ENCODE measurements around the gene EGF. TPM values are rescaled to one million over a fixed set of nuclear protein-coding genes. Genes with fewer than 3 reads are reported as not detected.

EGF gene
- total RNA-seq, 1 donor from 2014 or later, result 6.6 TPM

DNA sequence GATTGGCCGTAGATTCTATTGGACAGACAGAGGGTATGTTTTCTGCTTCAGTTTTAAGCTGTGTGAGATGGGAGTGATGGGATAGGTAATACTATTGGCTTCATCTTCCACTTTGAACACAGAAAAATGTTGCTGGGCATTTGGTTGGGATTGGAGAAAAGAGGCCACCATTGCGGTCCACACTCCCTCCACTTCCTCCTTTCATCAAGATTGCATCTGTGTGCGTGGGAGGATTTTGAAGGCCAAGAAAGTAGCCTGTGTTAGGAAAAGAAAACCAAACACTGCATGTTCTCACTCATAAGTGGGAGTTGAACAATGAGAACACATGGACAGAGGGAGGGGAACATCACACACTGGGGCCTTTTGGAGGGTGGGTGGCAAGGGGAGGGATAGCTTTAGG is 56.4 kb downstream of the EGF start:
- Histone ChIP-seq H3K36me3 (no peaks in the 10 kb centered on the region), H3K27ac (no peak overlapping the region), H2AFZ (replicated peaks) (no peak overlapping the region), H3K79me2 (ENCODE audit: low read depth) (no peaks in the 10 kb centered on the region), H4K20me1 (ENCODE audit: low read depth) (no peaks in the 10 kb centered on the region), H3K9me3 (ENCODE audit: low read depth) (no peaks in the 10 kb centered on the region), H3K4me2 (no peak overlapping the region), H3K9ac (no peak overlapping the region), H3K27me3 (no peaks in the 10 kb centered on the region), H3K4me1 (peaks cover 12% of the 10 kb centered on the region), H3K4me3 (no peak overlapping the region), H3F3A (ENCODE audit: low read depth) (no peaks in the 10 kb centered on the region)
- Mint-ChIP-seq H3K27ac (no peak overlapping the region), H3K9me3 (no peaks in the 10 kb centered on the region), H3K4me1 (peaks cover 5% of the 10 kb centered on the region), H3K27me3 (ENCODE audit: insufficient read depth, low read depth) (no peaks in the 10 kb centered on the region), H3K36me3 (peaks cover 4% of the 10 kb centered on the region), H3K4me3 (no peak overlapping the region)
- TF ChIP-seq, protein P1, sequence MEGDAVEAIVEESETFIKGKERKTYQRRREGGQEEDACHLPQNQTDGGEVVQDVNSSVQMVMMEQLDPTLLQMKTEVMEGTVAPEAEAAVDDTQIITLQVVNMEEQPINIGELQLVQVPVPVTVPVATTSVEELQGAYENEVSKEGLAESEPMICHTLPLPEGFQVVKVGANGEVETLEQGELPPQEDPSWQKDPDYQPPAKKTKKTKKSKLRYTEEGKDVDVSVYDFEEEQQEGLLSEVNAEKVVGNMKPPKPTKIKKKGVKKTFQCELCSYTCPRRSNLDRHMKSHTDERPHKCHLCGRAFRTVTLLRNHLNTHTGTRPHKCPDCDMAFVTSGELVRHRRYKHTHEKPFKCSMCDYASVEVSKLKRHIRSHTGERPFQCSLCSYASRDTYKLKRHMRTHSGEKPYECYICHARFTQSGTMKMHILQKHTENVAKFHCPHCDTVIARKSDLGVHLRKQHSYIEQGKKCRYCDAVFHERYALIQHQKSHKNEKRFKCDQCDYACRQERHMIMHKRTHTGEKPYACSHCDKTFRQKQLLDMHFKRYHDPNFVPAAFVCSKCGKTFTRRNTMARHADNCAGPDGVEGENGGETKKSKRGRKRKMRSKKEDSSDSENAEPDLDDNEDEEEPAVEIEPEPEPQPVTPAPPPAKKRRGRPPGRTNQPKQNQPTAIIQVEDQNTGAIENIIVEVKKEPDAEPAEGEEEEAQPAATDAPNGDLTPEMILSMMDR (IDR thresholded peaks at IDR 0.05), result no peak
- no peak for TF ChIP-seq EZH2phosphoT487 (IDR thresholded peaks at IDR 0.05)
- no peak for TF ChIP-seq EZH2 (IDR thresholded peaks at IDR 0.05)
- DNase-seq (ENCODE audit: low spot score), result no peak

DNA sequence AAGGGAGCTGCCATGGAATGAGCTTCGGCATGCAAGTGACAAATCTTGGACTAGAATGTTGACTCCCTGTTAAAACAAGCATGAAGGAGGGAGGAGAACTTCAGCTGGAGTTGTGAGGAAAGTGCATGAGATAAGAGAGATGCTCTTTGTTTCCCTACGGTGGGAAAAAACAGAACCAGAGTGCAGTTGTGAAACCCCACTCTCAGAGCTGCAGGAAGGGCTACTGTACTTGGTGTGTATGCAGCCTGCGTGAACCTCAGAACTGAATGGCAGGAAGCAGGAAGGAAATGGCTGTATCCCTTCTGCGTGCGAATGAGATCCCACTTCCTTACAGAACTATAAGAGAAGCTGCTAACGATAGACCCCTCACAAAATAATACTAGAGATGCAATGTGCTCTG is 57.2 kb downstream of the EGF start:
- Histone ChIP-seq H4K20me1 (ENCODE audit: low read depth) (no peaks in the 10 kb centered on the region), H3K4me3 (no peak overlapping the region), H3K9me3 (ENCODE audit: low read depth) (no peaks in the 10 kb centered on the region), H3K27ac (no peak overlapping the region), H3F3A (ENCODE audit: low read depth) (no peaks in the 10 kb centered on the region), H3K27me3 (no peaks in the 10 kb centered on the region), H3K36me3 (no peaks in the 10 kb centered on the region), H3K4me1 (peaks cover 12% of the 10 kb centered on the region), H3K4me2 (no peak overlapping the region), H3K9ac (no peak overlapping the region), H2AFZ (replicated peaks) (no peak overlapping the region), H3K79me2 (ENCODE audit: low read depth) (no peaks in the 10 kb centered on the region)
- no peak overlapping the region for H3K4me3 Mint-ChIP-seq
- no peak overlapping the region for H3K27ac Mint-ChIP-seq
- no peaks in the 10 kb centered on the region for H3K27me3 Mint-ChIP-seq (ENCODE audit: insufficient read depth, low read depth)
- H3K9me3 Mint-ChIP-seq, result no peaks in the 10 kb centered on the region
- H3K4me1 Mint-ChIP-seq, result peaks cover 5% of the 10 kb centered on the region
- H3K36me3 Mint-ChIP-seq, result peaks cover 4% of the 10 kb centered on the region
- TF ChIP-seq, protein P1 (IDR thresholded peaks at IDR 0.05), result no peak
- TF ChIP-seq EZH2phosphoT487 (IDR thresholded peaks at IDR 0.05), result no peak
- no peak for TF ChIP-seq EZH2 (IDR thresholded peaks at IDR 0.05)
- no peak for DNase-seq (ENCODE audit: low spot score)

DNA sequence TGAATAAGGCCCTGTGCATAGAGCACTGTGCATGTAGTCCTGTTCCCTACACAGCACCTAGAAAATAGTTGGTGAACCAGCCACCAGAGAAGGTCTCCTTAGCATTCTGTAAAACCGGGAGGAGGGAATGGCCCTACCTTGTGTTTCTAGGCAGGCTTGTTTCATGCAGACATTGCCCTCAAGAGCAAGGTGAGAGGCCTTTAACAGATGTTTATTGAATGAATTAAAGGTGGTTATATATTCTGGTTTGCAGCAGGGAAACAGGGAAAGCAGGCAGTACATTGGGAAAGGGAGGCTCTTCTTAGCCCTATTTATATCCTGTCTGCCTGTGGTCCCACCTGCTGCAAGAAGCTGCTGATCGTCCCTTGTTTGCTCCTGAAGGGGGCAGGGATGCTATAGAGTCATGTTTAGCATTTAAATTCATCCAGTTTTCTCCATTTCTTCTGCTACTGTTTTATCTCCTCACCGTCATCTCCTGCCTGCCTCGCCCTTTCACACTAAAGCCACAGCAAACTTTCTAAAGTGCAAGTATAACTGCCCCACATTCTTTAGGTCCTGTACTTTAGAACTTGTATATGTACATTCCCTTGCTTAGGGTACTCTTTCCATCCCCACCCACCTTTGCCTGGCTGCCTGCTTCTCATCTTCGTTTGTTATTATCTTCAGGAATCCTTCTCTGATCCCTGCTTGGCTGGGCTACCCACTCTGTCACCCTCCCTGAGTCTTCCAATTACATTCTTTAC is 60.3 kb downstream of the EGF start:
- H3K27ac Mint-ChIP-seq, result peak overlapping the region; percentile 1
- Histone ChIP-seq H3K4me1 (peaks cover 12% of the 10 kb centered on the region), H3F3A (ENCODE audit: low read depth) (no peaks in the 10 kb centered on the region), H3K36me3 (no peaks in the 10 kb centered on the region), H3K4me3 (no peak overlapping the region), H4K20me1 (ENCODE audit: low read depth) (no peaks in the 10 kb centered on the region), H3K4me2 (peak overlapping the region; percentile 46), H3K9me3 (ENCODE audit: low read depth) (no peaks in the 10 kb centered on the region), H3K27ac (no peak overlapping the region), H3K79me2 (ENCODE audit: low read depth) (no peaks in the 10 kb centered on the region), H3K9ac (no peak overlapping the region), H3K27me3 (no peaks in the 10 kb centered on the region), H2AFZ (replicated peaks) (peak overlapping the region; percentile 53)
- TF ChIP-seq, protein P1 (IDR thresholded peaks at IDR 0.05), result no peak
- TF ChIP-seq EZH2 (IDR thresholded peaks at IDR 0.05), result no peak
- TF ChIP-seq EZH2phosphoT487 (IDR thresholded peaks at IDR 0.05), result no peak
- H3K9me3 Mint-ChIP-seq, result no peaks in the 10 kb centered on the region
- H3K4me1 Mint-ChIP-seq, result peaks cover 5% of the 10 kb centered on the region
- peak; percentile 13 for DNase-seq (ENCODE audit: low spot score)
- no peak overlapping the region for H3K4me3 Mint-ChIP-seq
- H3K36me3 Mint-ChIP-seq, result peaks cover 4% of the 10 kb centered on the region
- H3K27me3 Mint-ChIP-seq (ENCODE audit: insufficient read depth, low read depth), result no peaks in the 10 kb centered on the region

Data from neural progenitor cell (in vitro differentiated cells).